HCT116 (cell line): ENCODE measurements around the gene LCLAT1. TPM values are rescaled to one million over a fixed set of nuclear protein-coding genes. Genes with fewer than 3 reads are reported as not detected.

ENCODE experiments used
- ATAC-seq: fragments of 200-7000 bp; cut with Tn5 transposase; 2 replicates; pipeline ENCODE4 v1.9.1; 2020; ENCODE audit warnings: mild to moderate bottlenecking, moderate library complexity
- Bru-seq: library from RNA; stranded (reverse); fragments of 400-500 nt; gene quantifications from one replicate; lab custom pipeline; 2021; lab: Mats Ljungman, UMichigan
- BruChase-seq, 2 experiments: library from RNA; stranded (reverse); fragments of 400-500 nt; gene quantifications; one replicate each; lab custom pipeline; 2021; lab: Mats Ljungman, UMichigan
- BruUV-seq: library from RNA; stranded (reverse); fragments of 400-500 nt; replicated peaks from 2 replicates; lab custom pipeline; 2021; lab: Mats Ljungman, UMichigan
- CTCF ChIA-PET: fragments of 300-600 bp; sonication (Branson Sonifier 250); formaldehyde crosslinking; loops from one replicate; lab custom pipeline; 2021; ENCODE audit warnings: antibody characterized with exemption; lab: Charles Lee
- POLR2A ChIA-PET: fragments of 300-600, 350-600 bp; sonication (Branson Sonifier 250); formaldehyde crosslinking; loops from one replicate; lab custom pipeline; 2021; ENCODE audit warnings: antibody characterized with exemption; lab: Charles Lee
- RAD21 ChIA-PET, 2 experiments: fragments of 300-600 bp; sonication (Branson Sonifier 250); formaldehyde crosslinking; loops; one replicate each; lab custom pipeline; 2023; ENCODE audit warnings: low total read pairs in 2 of 2; ENCODE audit not compliant: uncharacterized antibody in 2 of 2, unreplicated experiment in 2 of 2, low non-redundant PET in 1 of 2; lab: Charles Lee
- DNase-seq: peaks from one replicate; pipeline ENCODE4 v3.0.0-alpha.2; 2010; ENCODE audit warnings: low read depth, low spot score
- H2AFZ ChIP-seq: fragments of 200-600 bp; shearing (Covaris generic), sonication (generic); 2 replicates; pipeline ENCODE4 v1.6.1; 2017; ENCODE audit warnings: low read depth, mixed run types, mixed read lengths, antibody characterized with exemption, low read length; ENCODE audit not compliant: poor library complexity, severe bottlenecking
- H3K27ac ChIP-seq: 2 replicates; pipeline ENCODE4 v1.5.1; 2012; ENCODE audit warnings: low read depth, low read length
- H3K27me3 ChIP-seq: fragments of 200-600 bp; sonication (generic); 2 replicates; pipeline ENCODE4 v1.6.1; 2016; ENCODE audit warnings: mixed run types, low read length, mixed read lengths; ENCODE audit not compliant: insufficient read depth
- H3K36me3 ChIP-seq, 2 experiments: fragments of 200-500 bp in 1 of 2; fragments of 200-600 bp in 1 of 2; sonication (Bioruptor generic) in 1 of 2; sonication (generic) in 1 of 2; 2 replicates each; pipeline versions ENCODE4 v1.5.1 to v1.6.1; 2014 to 2016; ENCODE audit warnings: low read length in 2 of 2, inconsistent platforms in 1 of 2, mixed read lengths in 1 of 2, mixed run types in 1 of 2; ENCODE audit not compliant: insufficient read depth in 2 of 2, control insufficient read depth in 1 of 2
- H3K4me1 ChIP-seq, 2 experiments: fragments of 200-600 bp in 1 of 2; sonication (generic) in 1 of 2; 2 replicates each; pipeline versions ENCODE4 v1.5.1 to v1.6.1; 2012 to 2017; ENCODE audit warnings: low read length in 2 of 2, inconsistent platforms in 1 of 2, mild to moderate bottlenecking in 1 of 2, mixed read lengths in 1 of 2, mixed run types in 1 of 2, moderate library complexity in 1 of 2; ENCODE audit not compliant: insufficient read depth in 2 of 2, control insufficient read depth in 1 of 2
- H3K4me2 ChIP-seq: fragments of 200-600 bp; sonication (generic); 2 replicates; pipeline ENCODE4 v1.6.1; 2017; ENCODE audit warnings: mixed run types, low read length, mixed read lengths
- H3K4me3 ChIP-seq, 2 experiments: fragments of 200-600 bp in 1 of 2; sonication (generic) in 1 of 2; replicated peaks in 1 of 2; 2 replicates each; pipeline ENCODE4 v1.5.1; 2011 to 2016; ENCODE audit warnings: low read length in 2 of 2, control low read depth in 1 of 2, low read depth in 1 of 2, mild to moderate bottlenecking in 1 of 2, mixed read lengths in 1 of 2, mixed run types in 1 of 2
- H3K79me2 ChIP-seq: fragments of 200-600 bp; sonication (generic); 2 replicates; pipeline ENCODE4 v1.6.1; 2017; ENCODE audit warnings: mild to moderate bottlenecking, mixed run types, low read length, moderate library complexity, mixed read lengths; ENCODE audit not compliant: insufficient read depth
- H3K9ac ChIP-seq: fragments of 200-600 bp; sonication (generic); 2 replicates; pipeline ENCODE4 v1.6.1; 2016; ENCODE audit warnings: low read length, mixed read lengths
- H3K9me2 ChIP-seq: fragments of 200-600 bp; sonication (generic), shearing (Covaris generic); 2 replicates; pipeline ENCODE4 v1.6.1; 2017; ENCODE audit warnings: mixed run types, mild to moderate bottlenecking, moderate library complexity; ENCODE audit not compliant: insufficient read depth
- H3K9me3 ChIP-seq, 2 experiments: fragments of 200-500 bp in 1 of 2; fragments of 200-600 bp in 1 of 2; sonication (Bioruptor generic) in 1 of 2; sonication (generic) in 1 of 2; 2 replicates each; pipeline ENCODE4 v1.6.1; 2014 to 2017; ENCODE audit warnings: low read length in 2 of 2, mixed read lengths in 2 of 2, inconsistent platforms in 1 of 2, low read depth in 1 of 2, mild to moderate bottlenecking in 1 of 2, mixed run types in 1 of 2, moderate library complexity in 1 of 2; ENCODE audit not compliant: control insufficient read depth in 1 of 2, insufficient read depth in 1 of 2
- H4K20me1 ChIP-seq: fragments of 200-600 bp; sonication (generic), shearing (Covaris generic); 2 replicates; pipeline ENCODE4 v1.6.1; 2017; ENCODE audit warnings: mixed run types, mild to moderate bottlenecking, moderate library complexity; ENCODE audit not compliant: insufficient read depth
- ATF3 ChIP-seq: IDR thresholded peaks from 2 replicates; pipeline ENCODE4 v1.6.1; 2012
- CBX3 ChIP-seq: IDR thresholded peaks from 2 replicates; pipeline ENCODE4 v1.6.1; 2012; ENCODE audit warnings: low read depth
- CTCF ChIP-seq, 3 experiments: fragments of 200-600 bp in 1 of 3; sonication (generic) in 1 of 3; IDR thresholded peaks in 2 of 3; conservative IDR thresholded peaks in 1 of 3; 2 replicates each; pipeline ENCODE4 v1.5.1; 2012 to 2017; ENCODE audit warnings: low read depth in 2 of 3, low read length in 2 of 3, antibody characterized with exemption in 1 of 3, borderline replicate concordance in 1 of 3, control low read depth in 1 of 3, mild to moderate bottlenecking in 1 of 3, mixed read lengths in 1 of 3, mixed run types in 1 of 3, moderate library complexity in 1 of 3; ENCODE audit not compliant: insufficient read depth in 1 of 3
- ELF1 ChIP-seq: IDR thresholded peaks from 2 replicates; pipeline ENCODE4 v1.6.1; 2012; ENCODE audit warnings: low read depth, borderline replicate concordance
- EZH2 ChIP-seq: fragments of 200-600 bp; sonication (generic); IDR thresholded peaks from 2 replicates; pipeline ENCODE4 v1.6.1; 2017; ENCODE audit warnings: antibody characterized with exemption, mixed run types
- EZH2phosphoT487 ChIP-seq: fragments of 200-600 bp; IDR thresholded peaks from 2 replicates; pipeline ENCODE4 v1.6.1; 2018; ENCODE audit warnings: antibody characterized with exemption, borderline replicate concordance
- FOSL1 ChIP-seq: IDR thresholded peaks from 2 replicates; pipeline ENCODE4 v1.6.1; 2012; ENCODE audit warnings: low read depth
- JUND ChIP-seq: IDR thresholded peaks from 2 replicates; pipeline ENCODE4 v1.6.1; 2012
- POLR2A ChIP-seq: IDR thresholded peaks from 2 replicates; pipeline ENCODE4 v1.7.0; 2011; ENCODE audit warnings: borderline replicate concordance; ENCODE audit not compliant: insufficient read depth, insufficient read length; ENCODE audit errors: extremely low read depth
- RAD21 ChIP-seq: IDR thresholded peaks from 2 replicates; pipeline ENCODE4 v1.6.1; 2012; ENCODE audit warnings: low read depth, mild to moderate bottlenecking
- SIN3A ChIP-seq: IDR thresholded peaks from 2 replicates; pipeline ENCODE4 v1.6.1; 2012; ENCODE audit warnings: low read depth
- SP1 ChIP-seq: IDR thresholded peaks from 2 replicates; pipeline ENCODE4 v1.6.1; 2012; ENCODE audit warnings: low read depth
- TCF7L2 ChIP-seq: IDR thresholded peaks from 2 replicates; pipeline ENCODE4 v1.7.0; 2011; ENCODE audit warnings: borderline replicate concordance, inconsistent platforms; ENCODE audit not compliant: insufficient read depth, insufficient read length; ENCODE audit errors: extremely low read depth
- YY1 ChIP-seq: IDR thresholded peaks from 2 replicates; pipeline ENCODE4 v1.6.1; 2011; ENCODE audit warnings: low read length, low read depth, moderate library complexity, mild to moderate bottlenecking; ENCODE audit not compliant: insufficient replicate concordance; ENCODE audit errors: extremely low read depth
- ZBTB33 ChIP-seq: IDR thresholded peaks from 2 replicates; pipeline ENCODE4 v1.6.1; 2011; ENCODE audit warnings: mild to moderate bottlenecking, low read length, moderate library complexity; ENCODE audit not compliant: insufficient replicate concordance; ENCODE audit errors: extremely low read depth
- ZFX ChIP-seq: fragments of 450-650 bp; IDR thresholded peaks from 2 replicates; pipeline ENCODE4 v1.6.1; 2017
- ZNF274 ChIP-seq: fragments of 200-500 bp; sonication (Bioruptor generic); IDR thresholded peaks from 2 replicates; pipeline ENCODE4 v1.6.1; 2014; ENCODE audit warnings: mild to moderate bottlenecking, low read depth, low read length, inconsistent platforms
- intact Hi-C: fragments of 100-400 bp; cut with micrococcal nuclease; formaldehyde crosslinking; loops from 2 replicates; pipeline ENCODE4 v1.10.0; 2022
- long read RNA-seq: library from polyadenylated mRNA; unstranded; transcript quantifications from one replicate; pipeline ENCODE4 v2.0.0, GENCODE V29; 2021; ENCODE audit not compliant: unreplicated experiment
- polyA plus RNA-seq: library from polyadenylated mRNA; unstranded; fragments of >200 nt; gene quantifications from 2 replicates; pipeline ENCODE4 v1.2.1, GENCODE V29; 2012; ENCODE audit warnings: missing spikeins
- total RNA-seq: library from RNA; stranded (reverse); gene quantifications from one replicate; pipeline ENCODE4 v1.2.1, GENCODE V29; 2021; ENCODE audit not compliant: unreplicated experiment

LCLAT1 gene
- 36.2 TPM for total RNA-seq
- 7.5 and 9.8 TPM in 2 replicates for polyA plus RNA-seq
- percentile 82 among the genes with signal in this experiment for Bru-seq, nascent RNA
- percentile 77 among the genes with signal in this experiment for BruChase-seq, experiment 1, labeled RNA remaining after a 6-hour chase
- percentile 69 among the genes with signal in this experiment for BruChase-seq, experiment 2, labeled RNA remaining after a 2-hour chase
- long read RNA-seq, full-length matches to known transcripts = 1 of 14 reads
- long read RNA-seq, partial matches to known transcripts = 5 of 14 reads
- long read RNA-seq, other reads (novel, unspliced or antisense) = 8 of 14 reads

- ATAC-seq (peak; percentile 93), DNase-seq (peak; percentile 37)
- Histone ChIP-seq H3K27me3 (no peaks in the 10 kb centered on the region), H3K4me2 (peak within 1 kb of the TSS; percentile 86), H3K36me3 (no peaks in the 10 kb centered on the region), H4K20me1 (peaks cover 2% of the 10 kb centered on the region; the same call in 1 of the 2 replicates), H3K27ac (peak within 1 kb of the TSS; percentile 57; the same call in 1 of the 2 replicates), H3K9me3 (no peaks in the 10 kb centered on the region), H3K4me1 (peaks cover 2 to 21% of the 10 kb centered on the region in 2 experiments; a peak in 3 of 4 replicates), H3K9me2 (no peaks in the 10 kb centered on the region), H2AFZ (peak within 1 kb of the TSS; percentile 70), H3K9ac (peak within 1 kb of the TSS; percentile 84), H3K4me3 (peak within 1 kb of the TSS; percentile 79 to 89), H3K79me2 (peaks cover 52% of the 10 kb centered on the region)
- intact Hi-C loops = no loop called here
- CTCF ChIA-PET = interaction anchor here (1.8 kb wide), 1 partner anchor 264 kb away, joined by 5 read pairs; no protein-coding TSS in a partner anchor
- RAD21 ChIA-PET = no interaction called here
- POLR2A ChIA-PET = interaction anchor here (0.8 to 0.9 kb wide), 2 partner anchors 10 to 12 kb away, joined by 3 read pairs; no protein-coding TSS in a partner anchor
- BruUV-seq = TSS peak; percentile 49
- 0 out of 2 replicates have a peak, but pooled peaks have one; percentile 28 for TF ChIP-seq CBX3
- TF ChIP-seq JUND = no peak
- TF ChIP-seq TCF7L2 = no peak
- TF ChIP-seq POLR2A = peak; percentile 44
- no peak for TF ChIP-seq ZBTB33
- TF ChIP-seq EZH2 = no peak
- no peak for TF ChIP-seq ZNF274
- TF ChIP-seq SP1 = peak; percentile 55
- TF ChIP-seq RAD21 = no peak
- TF ChIP-seq ATF3 = no peak
- TF ChIP-seq SIN3A = peak; percentile 68; the same call in 1 of the 2 replicates
- TF ChIP-seq FOSL1 = no peak
- TF ChIP-seq YY1 = peak; percentile 73
- no peak for TF ChIP-seq ELF1
- TF ChIP-seq CTCF (IDR thresholded peaks at IDR 0.05 in 2 of 3, conservative IDR thresholded peaks at IDR 0.05 in 1 of 3; ENCODE audit: borderline replicate concordance in 1 of 3, insufficient read depth in 1 of 3, low read depth in 2 of 3, low read length in 2 of 3) = 0 out of 6 replicates have a peak, but pooled peaks of 1 of the 3 experiments have one; percentile 9
- TF ChIP-seq EZH2phosphoT487 = no peak
- peak; percentile 64 for TF ChIP-seq ZFX
Observed at GRCh38 chr2:30447149-30448045, at the start of gene LCLAT1. Gene LCLAT1 (plus strand): TSS chr2:30447246. CDS start chr2:30525591, 78,345 bp downstream.
